Epithelial cell of esophagus (primary cell): ENCODE results near the gene FHOD3.

ENCODE experiments used
- DNase-seq: peaks from one replicate; pipeline ENCODE4 v3.0.0; 2010; ENCODE audit warnings: low read depth
- H3K4me3 ChIP-seq: 2 replicates; pipeline ENCODE4 v1.5.1; 2011; ENCODE audit warnings: mild to moderate bottlenecking, low read length, control low read depth
- CTCF ChIP-seq: IDR thresholded peaks from 2 replicates; pipeline ENCODE4 v1.5.1; 2011; ENCODE audit warnings: low read depth, mild to moderate bottlenecking, low read length, control low read depth, inconsistent platforms; ENCODE audit not compliant: insufficient read depth; ENCODE audit errors: missing control alignments

FHOD3 gene

GRCh38 chr18:36729197-36729596, 431.7 kb downstream of the FHOD3 start:
- TF ChIP-seq CTCF: no peak
- no peak for DNase-seq
- no peak overlapping the region for H3K4me3 ChIP-seq

- H3K4me3 ChIP-seq: no peak overlapping the region
- TF ChIP-seq CTCF: no peak
- DNase-seq: no peak
Observed at GRCh38 chr18:36732264-36732663, 434.8 kb downstream of the FHOD3 start.

- peak; percentile 29 for TF ChIP-seq CTCF
- no peak overlapping the region for H3K4me3 ChIP-seq
- no peak for DNase-seq
Observed at GRCh38 chr18:36733150-36733549, 435.6 kb downstream of the FHOD3 start.

GRCh38 chr18:36734596-36734995, 437.1 kb downstream of the FHOD3 start:
- no peak for TF ChIP-seq CTCF
- no peak for DNase-seq
- H3K4me3 ChIP-seq: no peak overlapping the region

- no peak for TF ChIP-seq CTCF
- no peak overlapping the region for H3K4me3 ChIP-seq
- DNase-seq: no peak
Observed at GRCh38 chr18:36735130-36735529, 437.6 kb downstream of the FHOD3 start.

GRCh38 chr18:36736094-36736493, 438.6 kb downstream of the FHOD3 start:
- no peak for TF ChIP-seq CTCF
- DNase-seq: no peak

GRCh38 chr18:36737316-36737715, 439.8 kb downstream of the FHOD3 start:
- H3K4me3 ChIP-seq: no peak overlapping the region
- TF ChIP-seq CTCF: no peak
- no peak for DNase-seq

More at GRCh38 chr18:36736094-36736493, 438.6 kb downstream of the FHOD3 start:
- no peak overlapping the region for H3K4me3 ChIP-seq
